ENCODE data around the gene ZFP2.
"Not testable (repeated sequence)": the region's sequence is repeated elsewhere in the genome, so short reads cannot be mapped to it uniquely, and the experiment has no call there.

Gene ZFP2

GRCh38 chr5:178895615-178896571 lies at the start of gene ZFP2:
ZFP2 (plus strand) TSS chr5:178895913; CDS start chr5:178931314, 35,401 bp downstream.
- DNase-seq, result no peak

- DNase-seq, result no peak
Measured at GRCh38 chr5:178849316-178849715, 46.4 kb upstream of the ZFP2 start.

GRCh38 chr5:178851951-178852350 lies 43.8 kb upstream of the ZFP2 start:
- DNase-seq, result no peak

- no peak for DNase-seq
Measured at GRCh38 chr5:178854284-178854683, 41.4 kb upstream of the ZFP2 start.

GRCh38 chr5:178859625-178860521 lies 35.8 kb upstream of the ZFP2 start, which contains the start of gene ZNF354B:
ZNF354B (plus strand) TSS chr5:178859953; CDS start chr5:178861048, 1,095 bp downstream.
- peak; percentile 76 for DNase-seq

- DNase-seq, result not testable (repeated sequence)
Measured at GRCh38 chr5:178860615-178861014, 35.1 kb upstream of the ZFP2 start.

- no peak for DNase-seq
Measured at GRCh38 chr5:178861627-178862026, 34.1 kb upstream of the ZFP2 start.

- no peak for DNase-seq
Measured at GRCh38 chr5:178866946-178867345, 28.8 kb upstream of the ZFP2 start.

- no peak for DNase-seq
Measured at GRCh38 chr5:178869577-178869976, 26.1 kb upstream of the ZFP2 start.

GRCh38 chr5:178870411-178870810 lies 25.3 kb upstream of the ZFP2 start:
- no peak for DNase-seq

- no peak for DNase-seq
Measured at GRCh38 chr5:178872302-178872701, 23.4 kb upstream of the ZFP2 start.

- not testable (repeated sequence) for DNase-seq
Measured at GRCh38 chr5:178883115-178883694, 12.5 kb upstream of the ZFP2 start.

- no peak for DNase-seq
Measured at GRCh38 chr5:178883815-178884430, 11.8 kb upstream of the ZFP2 start.

GRCh38 chr5:178899289-178899688 lies 3.6 kb downstream of the ZFP2 start:
- DNase-seq, result no peak

GRCh38 chr5:178902849-178903248 lies 7.1 kb downstream of the ZFP2 start:
- DNase-seq, result no peak

- DNase-seq, result no peak
Measured at GRCh38 chr5:178931846-178932760, 36.4 kb downstream of the ZFP2 start.

- no peak for DNase-seq
Measured at GRCh38 chr5:178940569-178941360, 45.1 kb downstream of the ZFP2 start, which contains the start of gene ZNF454. ZNF454 (plus strand) TSS chr5:178941198; CDS start chr5:178942792, 1,594 bp downstream.

GRCh38 chr5:178941361-178941760 lies 45.6 kb downstream of the ZFP2 start:
- no peak for DNase-seq

- DNase-seq, result no peak
Measured at GRCh38 chr5:178965465-178966055, 69.8 kb downstream of the ZFP2 start.

- DNase-seq, result no peak
Measured at GRCh38 chr5:178981381-178981780, 85.7 kb downstream of the ZFP2 start.
